ENCODE measurements around the gene VAMP5. TPM values are rescaled to one million over a fixed set of nuclear protein-coding genes. Genes with fewer than 3 reads are reported as not detected.

VAMP5 gene, protein sequence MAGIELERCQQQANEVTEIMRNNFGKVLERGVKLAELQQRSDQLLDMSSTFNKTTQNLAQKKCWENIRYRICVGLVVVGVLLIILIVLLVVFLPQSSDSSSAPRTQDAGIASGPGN
- 1.8 to 2.4 TPM in 2 of 3 replicates, not detected in the other for total RNA-seq
- long read RNA-seq, partial matches to known transcripts, result 0 of 3 reads
- long read RNA-seq, other reads (novel, unspliced or antisense), result 1 of 3 reads

DNA sequence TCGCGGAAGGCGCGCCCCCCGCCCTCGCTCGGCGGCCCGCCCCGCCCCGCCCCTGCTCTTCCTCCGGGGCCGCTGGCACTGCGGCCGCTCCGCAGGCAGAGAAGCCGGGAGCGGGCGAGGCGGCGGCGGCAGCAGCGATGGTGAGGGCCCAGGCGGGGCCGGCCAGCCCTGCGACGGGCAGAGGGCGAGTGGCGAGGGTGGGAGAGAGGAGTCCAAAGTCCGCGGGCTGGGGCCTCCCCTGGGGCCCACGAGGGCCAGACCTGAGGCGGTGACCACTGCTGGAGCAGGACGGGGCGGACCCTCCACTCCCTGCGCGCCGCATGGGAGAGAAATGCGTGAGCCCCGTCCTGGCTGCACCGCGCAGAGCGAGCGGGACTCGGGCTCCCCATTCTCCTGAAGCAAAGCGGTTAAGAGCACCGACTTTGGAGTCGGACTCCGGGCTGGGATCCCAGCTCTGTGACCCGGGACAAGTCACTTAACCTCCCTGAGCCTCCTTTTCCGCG is at the start of gene VAMP5:
Gene VAMP5 (plus strand): TSS at position 78 of the 503 bp plus-strand sequence. CDS start 60 bp downstream, at position 138.
- Mint-ChIP-seq H3K27me3 (ENCODE audit: low read depth) (no peaks in the 10 kb centered on the region), H3K9me3 (ENCODE audit: low read depth) (no peaks in the 10 kb centered on the region), H3K4me3 (ENCODE audit: unreplicated experiment) (no peak within 1 kb of the TSS), H3K4me1 (ENCODE audit: low read depth) (peaks cover 20% of the 10 kb centered on the region), H3K27ac (ENCODE audit: unreplicated experiment) (peak within 1 kb of the TSS; percentile 45), H3K36me3 (ENCODE audit: low read depth) (no peaks in the 10 kb centered on the region)
- no peak for DNase-seq (ENCODE audit: low spot score)
- TF ChIP-seq, protein P1, sequence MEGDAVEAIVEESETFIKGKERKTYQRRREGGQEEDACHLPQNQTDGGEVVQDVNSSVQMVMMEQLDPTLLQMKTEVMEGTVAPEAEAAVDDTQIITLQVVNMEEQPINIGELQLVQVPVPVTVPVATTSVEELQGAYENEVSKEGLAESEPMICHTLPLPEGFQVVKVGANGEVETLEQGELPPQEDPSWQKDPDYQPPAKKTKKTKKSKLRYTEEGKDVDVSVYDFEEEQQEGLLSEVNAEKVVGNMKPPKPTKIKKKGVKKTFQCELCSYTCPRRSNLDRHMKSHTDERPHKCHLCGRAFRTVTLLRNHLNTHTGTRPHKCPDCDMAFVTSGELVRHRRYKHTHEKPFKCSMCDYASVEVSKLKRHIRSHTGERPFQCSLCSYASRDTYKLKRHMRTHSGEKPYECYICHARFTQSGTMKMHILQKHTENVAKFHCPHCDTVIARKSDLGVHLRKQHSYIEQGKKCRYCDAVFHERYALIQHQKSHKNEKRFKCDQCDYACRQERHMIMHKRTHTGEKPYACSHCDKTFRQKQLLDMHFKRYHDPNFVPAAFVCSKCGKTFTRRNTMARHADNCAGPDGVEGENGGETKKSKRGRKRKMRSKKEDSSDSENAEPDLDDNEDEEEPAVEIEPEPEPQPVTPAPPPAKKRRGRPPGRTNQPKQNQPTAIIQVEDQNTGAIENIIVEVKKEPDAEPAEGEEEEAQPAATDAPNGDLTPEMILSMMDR (IDR thresholded peaks at IDR 0.05), result no peak

DNA sequence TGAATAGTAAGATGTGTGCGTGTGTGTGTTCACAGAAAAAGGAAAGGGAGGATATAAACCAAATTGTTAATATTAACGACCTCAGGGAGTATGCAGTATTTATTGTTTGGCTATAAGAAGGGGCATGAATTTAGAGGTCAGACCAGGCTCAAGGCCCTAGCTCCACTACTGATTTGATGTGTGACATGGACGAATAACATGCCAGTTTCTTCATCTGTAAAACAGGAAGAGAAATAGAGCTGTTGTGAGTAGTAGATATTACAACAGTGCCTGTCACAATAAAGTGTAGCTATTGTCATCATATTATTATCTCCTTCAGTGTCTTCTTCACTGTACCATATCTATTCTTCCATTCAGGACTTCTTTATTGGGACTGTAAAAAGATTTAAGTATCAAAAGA is 49.4 kb upstream of the VAMP5 start:
- no peaks in the 10 kb centered on the region for H3K9me3 Mint-ChIP-seq (ENCODE audit: low read depth)
- TF ChIP-seq, protein P1 (IDR thresholded peaks at IDR 0.05), result no peak
- no peak overlapping the region for H3K27ac Mint-ChIP-seq (ENCODE audit: unreplicated experiment)
- H3K4me3 Mint-ChIP-seq (ENCODE audit: unreplicated experiment), result no peak overlapping the region
- DNase-seq (ENCODE audit: low spot score), result no peak
- no peaks in the 10 kb centered on the region for H3K27me3 Mint-ChIP-seq (ENCODE audit: low read depth)
- peaks cover 21% of the 10 kb centered on the region for H3K4me1 Mint-ChIP-seq (ENCODE audit: low read depth)
- no peaks in the 10 kb centered on the region for H3K36me3 Mint-ChIP-seq (ENCODE audit: low read depth)

DNA sequence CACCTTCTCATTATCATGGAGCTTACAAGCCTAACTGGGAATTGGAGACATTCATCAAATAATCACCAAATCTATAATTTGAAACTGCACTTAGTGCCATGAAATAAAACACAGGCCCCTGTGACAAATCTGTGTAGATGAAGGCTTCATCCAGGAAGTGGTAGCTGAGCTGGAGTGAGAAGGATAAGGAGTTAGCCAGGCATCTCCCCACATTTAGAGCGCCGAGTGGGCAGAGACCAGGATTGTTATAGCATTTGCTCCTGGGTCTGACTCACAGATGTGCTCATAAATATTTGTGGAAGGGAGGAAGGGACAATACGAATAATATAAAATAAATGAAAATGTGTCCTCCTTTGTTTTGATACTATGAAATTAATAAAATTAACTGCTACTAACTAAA is 47.8 kb upstream of the VAMP5 start:
- Mint-ChIP-seq H3K4me3 (ENCODE audit: unreplicated experiment) (no peak overlapping the region), H3K27me3 (ENCODE audit: low read depth) (no peaks in the 10 kb centered on the region), H3K4me1 (ENCODE audit: low read depth) (peaks cover 34% of the 10 kb centered on the region), H3K27ac (ENCODE audit: unreplicated experiment) (no peak overlapping the region), H3K9me3 (ENCODE audit: low read depth) (no peaks in the 10 kb centered on the region), H3K36me3 (ENCODE audit: low read depth) (peaks cover 3% of the 10 kb centered on the region)
- TF ChIP-seq, protein P1 (IDR thresholded peaks at IDR 0.05), result no peak
- no peak for DNase-seq (ENCODE audit: low spot score)

DNA sequence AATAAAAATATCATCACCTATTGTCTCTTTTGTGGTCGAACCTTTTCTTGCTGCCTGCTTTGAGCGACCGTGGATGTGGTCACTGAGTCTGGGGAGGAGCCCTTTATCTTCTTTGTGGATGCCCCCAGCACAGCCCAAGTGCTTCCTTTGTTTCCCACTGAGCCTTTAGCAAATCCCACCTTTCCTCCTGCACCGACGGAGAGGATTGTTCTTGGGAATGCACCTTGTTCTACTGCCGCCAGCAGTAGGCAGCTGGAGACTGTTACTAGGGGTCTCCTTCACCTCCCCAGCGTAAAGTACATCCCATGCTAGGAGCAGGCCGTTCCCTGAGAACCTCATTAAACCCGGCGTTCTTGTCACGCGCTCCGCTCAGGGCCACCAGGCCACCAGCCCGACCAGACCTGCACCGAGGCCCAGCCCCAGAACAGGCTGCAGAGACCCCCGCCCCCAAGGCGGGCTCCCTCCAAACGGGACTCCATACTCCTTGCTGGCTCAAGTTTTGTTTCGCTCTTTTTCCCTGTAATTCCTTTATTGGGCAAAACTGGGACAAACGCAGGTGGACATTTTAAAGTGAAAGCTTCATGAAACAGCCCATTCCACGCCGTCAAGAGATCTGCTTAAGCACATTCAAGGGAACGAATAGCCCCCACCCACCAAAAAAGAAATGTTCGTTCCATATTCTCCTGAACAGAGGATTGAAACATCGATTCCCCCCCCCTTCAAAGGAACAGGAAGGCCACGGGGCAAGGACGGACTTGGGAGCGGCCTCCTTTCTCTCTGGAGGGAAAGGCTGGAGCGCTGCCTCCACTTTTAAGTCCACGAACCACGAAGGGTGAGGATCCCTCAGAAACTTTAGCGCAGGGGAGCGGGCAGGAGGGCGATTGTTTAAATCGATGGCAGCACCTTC is 46.4 kb upstream of the VAMP5 start:
- Mint-ChIP-seq H3K27ac (ENCODE audit: unreplicated experiment) (peak overlapping the region; percentile 99), H3K4me1 (ENCODE audit: low read depth) (peaks cover 48% of the 10 kb centered on the region), H3K27me3 (ENCODE audit: low read depth) (no peaks in the 10 kb centered on the region), H3K36me3 (ENCODE audit: low read depth) (peaks cover 17% of the 10 kb centered on the region), H3K9me3 (ENCODE audit: low read depth) (no peaks in the 10 kb centered on the region), H3K4me3 (ENCODE audit: unreplicated experiment) (peak overlapping the region; percentile 89)
- TF ChIP-seq, protein P1 (IDR thresholded peaks at IDR 0.05), result no peak
- DNase-seq (ENCODE audit: low spot score), result no peak

Data from chondrocyte (in vitro differentiated cells).